GM11168 (cell line): Measurements from ENCODE around the gene ZNF687.

Experiments
- in situ Hi-C: fragments of 300-500 bp; cut with MboI; formaldehyde crosslinking; loops from one replicate; pipeline ENCODE4 v1.12.0; 2022; ENCODE audit warnings: low sequenced_read_pairs; ENCODE audit not compliant: unreplicated experiment

The ZNF687 gene

GRCh38 chr1:151311589-151312331 is 29.7 kb downstream of the ZNF687 start:
- in situ Hi-C loops, result no loop called here

DNA sequence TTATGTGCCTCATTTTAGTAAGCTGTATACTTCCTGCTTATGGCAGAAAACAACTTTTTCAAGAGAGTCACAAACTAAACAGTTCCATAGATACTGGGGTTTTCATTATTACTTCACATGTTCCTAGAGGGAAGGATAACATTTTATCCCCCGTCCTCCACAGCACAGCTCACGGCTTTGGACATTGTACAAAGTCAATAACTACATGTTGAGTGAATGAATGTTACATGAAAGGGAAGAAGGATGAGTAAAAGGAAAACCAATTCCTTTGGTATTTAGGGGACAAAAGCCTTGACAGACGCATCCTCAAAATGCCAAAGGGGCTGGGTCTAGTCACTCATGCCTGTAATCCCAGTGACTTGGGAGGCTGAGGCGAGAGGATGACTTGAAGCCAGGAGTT is 30.3 kb downstream of the ZNF687 start:
- in situ Hi-C loops, result no loop called here

DNA sequence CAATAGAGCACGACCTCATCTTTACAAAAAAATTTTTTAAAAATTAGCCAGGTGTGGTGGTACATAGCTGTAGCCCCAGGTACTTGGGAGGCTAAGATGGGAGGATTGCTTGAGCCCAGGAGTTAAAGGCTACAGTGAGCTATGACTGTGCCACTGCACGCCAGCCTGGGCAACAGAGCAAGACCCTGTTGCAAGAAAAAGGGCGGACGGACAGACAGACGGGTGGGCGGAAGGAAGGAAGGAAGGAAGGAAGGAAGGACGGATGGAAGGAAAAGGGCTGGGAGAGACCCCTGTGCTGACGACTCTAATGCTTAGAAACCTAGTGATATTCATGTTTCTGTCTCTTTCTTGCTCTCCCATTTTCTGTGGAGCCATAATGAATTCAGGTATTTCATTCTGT is 30.7 kb downstream of the ZNF687 start:
- in situ Hi-C loops, result no loop called here

DNA sequence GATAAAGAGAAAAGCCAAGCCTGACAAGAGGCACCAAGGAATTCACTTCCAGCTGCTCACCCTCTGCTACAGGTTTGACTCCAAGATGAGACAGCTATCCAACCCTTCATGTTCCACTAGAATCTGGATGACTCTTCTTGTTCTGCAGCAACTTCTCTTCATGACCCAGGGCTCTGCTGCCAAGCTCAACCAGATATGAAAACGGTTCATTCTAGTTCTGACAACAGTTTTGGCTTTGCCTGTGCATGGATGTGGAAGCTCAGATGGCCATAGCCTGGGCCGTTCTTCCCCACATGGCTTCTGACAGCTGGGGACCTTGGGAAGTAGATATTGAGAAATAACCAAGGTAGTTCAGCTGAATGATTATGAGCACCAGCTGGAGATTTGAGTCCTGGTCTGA is 31.4 kb downstream of the ZNF687 start:
- in situ Hi-C loops, result no loop called here

- in situ Hi-C loops, result no loop called here
Measured at GRCh38 chr1:151314137-151314875, 32.2 kb downstream of the ZNF687 start.

GRCh38 chr1:151315565-151316235 is 33.6 kb downstream of the ZNF687 start:
- in situ Hi-C loops, result no loop called here

- in situ Hi-C loops, result no loop called here
Measured at GRCh38 chr1:151318975-151319374, 36.9 kb downstream of the ZNF687 start.

DNA sequence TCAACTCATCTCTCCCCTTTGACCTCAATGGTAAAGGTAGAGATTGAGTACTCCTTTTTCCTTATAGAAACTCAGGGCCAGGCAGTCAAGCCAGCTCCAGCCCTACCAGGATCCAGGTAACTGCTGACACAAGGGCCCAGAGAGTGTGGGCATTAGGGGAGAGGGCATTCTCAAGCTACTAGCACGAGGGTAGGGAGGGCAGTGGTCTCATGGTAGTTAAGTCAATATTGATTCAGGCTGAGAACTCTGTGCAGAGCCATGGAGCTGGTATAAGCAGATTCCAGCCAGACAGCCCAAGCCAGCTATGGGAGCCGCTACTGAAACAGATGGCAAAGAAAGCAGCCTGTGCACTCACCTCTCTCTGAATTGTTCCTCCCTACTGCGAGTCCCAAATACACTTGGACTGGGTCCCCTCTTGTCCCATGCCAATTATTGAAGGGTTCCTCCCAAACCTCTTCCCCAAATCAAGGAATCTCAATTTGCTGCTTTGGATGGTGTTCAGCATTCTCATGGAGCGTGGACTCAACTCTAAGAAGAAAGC is 42.4 kb downstream of the ZNF687 start:
- in situ Hi-C loops, result no loop called here

GRCh38 chr1:151325231-151325630 is 43.1 kb downstream of the ZNF687 start:
- in situ Hi-C loops, result no loop called here

DNA sequence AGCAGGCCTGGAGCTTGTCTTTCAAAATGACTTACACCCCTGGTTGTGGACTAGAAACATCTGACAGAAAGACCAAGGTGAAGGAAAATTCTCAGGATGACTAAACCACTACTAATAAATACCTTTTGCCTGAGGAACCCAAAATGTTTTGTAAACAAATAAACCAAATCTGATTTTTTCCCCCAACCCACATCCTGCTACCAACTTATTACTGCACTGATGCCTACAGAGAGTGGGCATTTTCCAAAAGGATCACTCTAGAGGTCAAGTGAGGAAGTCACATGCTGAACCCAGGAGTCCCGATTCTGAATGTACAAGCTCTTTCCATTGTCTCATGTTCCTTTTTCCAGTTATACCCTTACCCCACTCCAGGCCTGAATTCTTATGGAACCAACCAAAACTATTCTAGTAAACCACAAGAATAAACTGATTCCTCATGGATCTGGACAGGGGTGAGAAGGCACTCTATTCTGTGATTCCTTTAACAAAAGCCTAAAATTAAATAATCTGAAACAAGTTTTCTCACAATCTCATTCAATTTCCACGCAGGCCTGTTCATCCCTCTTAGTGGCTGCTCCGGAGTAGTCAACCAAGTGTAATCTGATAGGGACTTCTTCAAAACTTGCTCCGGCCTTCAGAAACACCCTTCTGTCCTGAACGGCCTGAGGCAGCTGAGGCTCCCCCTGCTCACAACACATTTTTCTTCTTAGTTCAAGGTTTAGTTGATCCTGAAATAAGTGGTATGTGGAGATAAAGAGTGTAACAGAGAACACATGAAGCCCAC is 43.7 kb downstream of the ZNF687 start:
- in situ Hi-C loops, result no loop called here

GRCh38 chr1:151326619-151327222 is 44.6 kb downstream of the ZNF687 start:
- in situ Hi-C loops, result no loop called here

- in situ Hi-C loops, result no loop called here
Measured at GRCh38 chr1:151327223-151327902, 45.3 kb downstream of the ZNF687 start, which contains the start of gene PI4KB. PI4KB (minus strand) TSS chr1:151327416; CDS start chr1:151316481, 10,935 bp downstream.

- in situ Hi-C loops, result no loop called here
Measured at GRCh38 chr1:151327903-151328674, 46.0 kb downstream of the ZNF687 start.

GRCh38 chr1:151334822-151335221 is 52.7 kb downstream of the ZNF687 start:
- in situ Hi-C loops, result no loop called here

DNA sequence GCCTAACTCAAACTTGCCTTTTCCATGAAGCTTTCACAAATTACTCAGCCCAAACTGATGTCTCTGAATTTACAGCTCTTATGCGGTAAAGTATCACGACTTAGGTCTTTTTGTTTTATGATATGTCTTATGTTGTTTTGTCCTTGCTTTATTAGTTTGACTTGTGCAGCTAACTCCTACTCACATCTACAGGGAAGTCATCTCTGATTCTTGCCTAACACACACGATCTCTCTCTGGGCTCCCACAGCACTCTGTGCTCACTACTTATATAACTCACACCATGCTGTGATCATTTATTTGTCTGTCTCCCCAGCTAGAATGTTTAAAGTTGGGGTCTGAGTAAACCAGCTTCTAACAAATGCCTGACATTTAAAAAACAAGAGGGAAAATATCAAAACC is 54.5 kb downstream of the ZNF687 start:
- in situ Hi-C loops, result no loop called here

GRCh38 chr1:151340870-151341754 is 59.0 kb downstream of the ZNF687 start:
- in situ Hi-C loops, result no loop called here
